Stimulated activated CD4-positive, alpha-beta T cell treated with anti-CD3 and anti-CD28 coated beads, Interleukin-4, amount 100 ng/mL, for 4 hours (primary cell): ENCODE results near the gene PRKAA1.
A peak's percentile ranks its signal among the peaks of the same experiment; 100 is the strongest.

Experiments used
- DNase-seq, 2 experiments: peaks; one replicate each; pipeline ENCODE4 v3.0.0-alpha.2; 2020

Gene PRKAA1

GRCh38 chr5:40798012-40798800 is at the start of gene PRKAA1:
Gene PRKAA1, minus strand, starts transcription at chr5:40798374. Its CDS starts 185 bp downstream, at chr5:40798189.
- DNase-seq = peak; percentile 83 to 90

- DNase-seq = no peak
These were observed 49.4 kb upstream of the PRKAA1 start for GRCh38 chr5:40847525-40847924.

- no peak for DNase-seq
These were observed 48.2 kb upstream of the PRKAA1 start for GRCh38 chr5:40846371-40846770.

GRCh38 chr5:40844565-40844964 is 46.4 kb upstream of the PRKAA1 start:
- no peak for DNase-seq

- no peak for DNase-seq
These were observed 44.2 kb upstream of the PRKAA1 start for GRCh38 chr5:40842351-40842750.

- DNase-seq = no peak
These were observed 43.1 kb upstream of the PRKAA1 start, which contains the start of gene CARD6 for GRCh38 chr5:40841068-40841805. Gene CARD6, plus strand, starts transcription at chr5:40841367. Its CDS starts 16 bp downstream, at chr5:40841383.

- no peak for DNase-seq
These were observed 39.9 kb upstream of the PRKAA1 start for GRCh38 chr5:40838086-40838485.

GRCh38 chr5:40834849-40835787 is 36.9 kb upstream of the PRKAA1 start, which contains the start of gene RPL37:
Gene RPL37, minus strand, starts transcription at chr5:40835222. Its CDS starts 37 bp downstream, at chr5:40835185.
- peak; percentile 85 to 91 for DNase-seq

GRCh38 chr5:40834391-40834848 is 36.2 kb upstream of the PRKAA1 start:
- DNase-seq = peak in 1 of 2 experiments; percentile 38

- DNase-seq = no peak
These were observed 35.6 kb upstream of the PRKAA1 start for GRCh38 chr5:40833712-40834229.

- DNase-seq = no peak
These were observed 34.2 kb upstream of the PRKAA1 start for GRCh38 chr5:40832345-40832744.

- no peak for DNase-seq
These were observed 33.4 kb upstream of the PRKAA1 start for GRCh38 chr5:40831346-40832210.

- DNase-seq = no peak
These were observed 31.8 kb upstream of the PRKAA1 start for GRCh38 chr5:40829748-40830533.

- no peak for DNase-seq
These were observed 30.8 kb upstream of the PRKAA1 start for GRCh38 chr5:40828690-40829661.

- no peak for DNase-seq
These were observed 30.0 kb upstream of the PRKAA1 start for GRCh38 chr5:40828021-40828631.

GRCh38 chr5:40827188-40827977 is 29.2 kb upstream of the PRKAA1 start:
- no peak for DNase-seq

- no peak for DNase-seq
These were observed 28.5 kb upstream of the PRKAA1 start for GRCh38 chr5:40826489-40827187.
